Activated CD8-positive, alpha-beta memory T cell treated with anti-CD3 and anti-CD28 coated beads, Interleukin-2, amount 50 U/mL, for 24 hours (primary cell): ENCODE measurements around the gene CORO2A.
"Not testable (repeated sequence)": the region's sequence is repeated elsewhere in the genome, so short reads cannot be mapped to it uniquely, and the experiment has no call there.

Source experiments
- DNase-seq: peaks from one replicate; pipeline ENCODE4 v3.0.0-alpha.2; 2020; ENCODE audit errors: extremely low read depth

Gene CORO2A

GRCh38 chr9:98142182-98142907 lies 50.1 kb downstream of the CORO2A start:
- no peak for DNase-seq

GRCh38 chr9:98140503-98140902 lies 51.9 kb downstream of the CORO2A start:
- DNase-seq: no peak

- no peak for DNase-seq
Observed at GRCh38 chr9:98136489-98136888, 55.9 kb downstream of the CORO2A start.

GRCh38 chr9:98135938-98136337 lies 56.5 kb downstream of the CORO2A start:
- DNase-seq: no peak

GRCh38 chr9:98135558-98135934 lies 56.9 kb downstream of the CORO2A start:
- no peak for DNase-seq

- DNase-seq: no peak
Observed at GRCh38 chr9:98134702-98135557, 57.5 kb downstream of the CORO2A start.

GRCh38 chr9:98132806-98133631 lies 59.4 kb downstream of the CORO2A start:
- no peak for DNase-seq

GRCh38 chr9:98132158-98132557 lies 60.3 kb downstream of the CORO2A start:
- no peak for DNase-seq

GRCh38 chr9:98130576-98131228 lies 61.7 kb downstream of the CORO2A start:
- no peak for DNase-seq

GRCh38 chr9:98130060-98130459 lies 62.4 kb downstream of the CORO2A start:
- not testable (repeated sequence) for DNase-seq

GRCh38 chr9:98129451-98129881 lies 63.0 kb downstream of the CORO2A start:
- DNase-seq: no peak

GRCh38 chr9:98128316-98128715 lies 64.1 kb downstream of the CORO2A start:
- no peak for DNase-seq

- DNase-seq: no peak
Observed at GRCh38 chr9:98127226-98127625, 65.2 kb downstream of the CORO2A start.

GRCh38 chr9:98124637-98125426 lies 67.6 kb downstream of the CORO2A start:
- DNase-seq: no peak

GRCh38 chr9:98124091-98124490 lies 68.3 kb downstream of the CORO2A start:
- not testable (repeated sequence) for DNase-seq

GRCh38 chr9:98121058-98121457 lies 71.4 kb downstream of the CORO2A start:
- DNase-seq: no peak

- no peak for DNase-seq
Observed at GRCh38 chr9:98120476-98120875, 72.0 kb downstream of the CORO2A start.

GRCh38 chr9:98118640-98119601 lies 73.5 kb downstream of the CORO2A start, which contains the start of gene TRIM14:
TRIM14 (minus strand) TSS chr9:98119222; CDS start chr9:98119188, 34 bp downstream.
- no peak for DNase-seq

GRCh38 chr9:98117984-98118639 lies 74.3 kb downstream of the CORO2A start:
- DNase-seq: no peak
